Panc1 (cell line): ENCODE results near the gene BLTP2.

Source experiments
- CTCF ChIP-seq: fragments of 450-650 bp; IDR thresholded peaks from 2 replicates; pipeline ENCODE4 v1.5.1; 2017; ENCODE audit warnings: mild to moderate bottlenecking
- POLR2AphosphoS5 ChIP-seq: IDR thresholded peaks from 2 replicates; pipeline ENCODE4 v1.6.1; 2012; ENCODE audit warnings: mild to moderate bottlenecking, low read depth, low read length, moderate library complexity
- TF ChIP-seq, protein P1 (sequence below), 2 experiments: IDR thresholded peaks; 2 replicates each; pipeline ENCODE4 v1.6.1; 2011 to 2012; ENCODE audit warnings: low read depth in 2 of 2, control low read depth in 1 of 2, low read length in 1 of 2, mild to moderate bottlenecking in 1 of 2, moderate library complexity in 1 of 2; ENCODE audit not compliant: insufficient read depth in 1 of 2

DNA sequence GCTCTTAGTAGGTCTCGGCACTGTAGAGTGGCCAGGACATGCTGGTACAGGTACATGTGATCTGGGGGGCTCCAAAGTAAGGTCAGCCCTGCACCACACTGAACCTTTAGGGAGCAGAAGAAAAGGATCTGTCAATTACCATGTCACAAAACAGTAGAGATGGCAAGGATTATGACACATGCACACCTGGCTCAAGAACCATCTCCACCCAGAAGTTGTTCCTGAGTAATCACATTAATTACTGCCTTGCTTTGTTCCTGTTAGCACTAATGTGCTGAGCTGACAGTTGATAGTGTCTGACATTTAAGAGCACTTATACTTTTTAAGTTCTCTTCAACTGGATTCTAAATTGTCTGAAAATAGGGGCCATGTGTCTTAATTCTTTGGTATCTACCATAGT lies 9.5 kb downstream of the BLTP2 start:
- TF ChIP-seq CTCF = no peak
- no peak for TF ChIP-seq POLR2AphosphoS5
- TF ChIP-seq, protein P1, sequence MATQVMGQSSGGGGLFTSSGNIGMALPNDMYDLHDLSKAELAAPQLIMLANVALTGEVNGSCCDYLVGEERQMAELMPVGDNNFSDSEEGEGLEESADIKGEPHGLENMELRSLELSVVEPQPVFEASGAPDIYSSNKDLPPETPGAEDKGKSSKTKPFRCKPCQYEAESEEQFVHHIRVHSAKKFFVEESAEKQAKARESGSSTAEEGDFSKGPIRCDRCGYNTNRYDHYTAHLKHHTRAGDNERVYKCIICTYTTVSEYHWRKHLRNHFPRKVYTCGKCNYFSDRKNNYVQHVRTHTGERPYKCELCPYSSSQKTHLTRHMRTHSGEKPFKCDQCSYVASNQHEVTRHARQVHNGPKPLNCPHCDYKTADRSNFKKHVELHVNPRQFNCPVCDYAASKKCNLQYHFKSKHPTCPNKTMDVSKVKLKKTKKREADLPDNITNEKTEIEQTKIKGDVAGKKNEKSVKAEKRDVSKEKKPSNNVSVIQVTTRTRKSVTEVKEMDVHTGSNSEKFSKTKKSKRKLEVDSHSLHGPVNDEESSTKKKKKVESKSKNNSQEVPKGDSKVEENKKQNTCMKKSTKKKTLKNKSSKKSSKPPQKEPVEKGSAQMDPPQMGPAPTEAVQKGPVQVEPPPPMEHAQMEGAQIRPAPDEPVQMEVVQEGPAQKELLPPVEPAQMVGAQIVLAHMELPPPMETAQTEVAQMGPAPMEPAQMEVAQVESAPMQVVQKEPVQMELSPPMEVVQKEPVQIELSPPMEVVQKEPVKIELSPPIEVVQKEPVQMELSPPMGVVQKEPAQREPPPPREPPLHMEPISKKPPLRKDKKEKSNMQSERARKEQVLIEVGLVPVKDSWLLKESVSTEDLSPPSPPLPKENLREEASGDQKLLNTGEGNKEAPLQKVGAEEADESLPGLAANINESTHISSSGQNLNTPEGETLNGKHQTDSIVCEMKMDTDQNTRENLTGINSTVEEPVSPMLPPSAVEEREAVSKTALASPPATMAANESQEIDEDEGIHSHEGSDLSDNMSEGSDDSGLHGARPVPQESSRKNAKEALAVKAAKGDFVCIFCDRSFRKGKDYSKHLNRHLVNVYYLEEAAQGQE (IDR thresholded peaks at IDR 0.05; ENCODE audit: insufficient read depth in 1 of 2, low read depth in 2 of 2, low read length in 1 of 2) = no peak
